ENCODE measurements around the gene OTOA.
"Not testable (repeated sequence)": the region's sequence is repeated elsewhere in the genome, so short reads cannot be mapped to it uniquely, and the experiment has no call there.

OTOA gene

DNA sequence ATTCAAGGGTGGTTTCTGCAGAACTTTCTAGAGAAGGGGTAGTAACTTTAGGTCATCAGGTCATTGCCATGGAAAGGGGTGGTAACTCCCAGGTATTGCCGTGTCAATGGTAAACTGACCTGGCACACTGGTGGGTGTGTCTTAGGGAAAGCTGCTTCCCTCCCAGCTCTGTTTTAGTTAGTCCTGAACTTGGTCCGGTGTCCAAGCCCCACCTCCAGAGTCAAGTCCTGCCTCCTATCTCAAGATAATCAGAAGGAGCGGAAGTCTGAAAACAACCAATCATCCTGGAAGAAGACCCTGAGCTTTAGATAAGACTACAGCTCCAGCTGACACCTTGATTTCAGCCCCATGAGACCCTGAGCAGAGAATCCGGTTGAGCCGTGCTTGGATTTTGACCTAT is 105.0 kb downstream of the OTOA start:
- H3K27me3 ChIP-seq (replicated peaks in 2 of 5; ENCODE audit: control insufficient read depth in 4 of 5, insufficient read depth in 5 of 5, low read length in 4 of 5); H3K4me3 ChIP-seq (ENCODE audit: control insufficient read depth in 1 of 7, extremely low read depth in 1 of 7, insufficient read depth in 4 of 7, low read depth in 2 of 7, low read length in 6 of 7); CTCF ChIA-PET; H3K27ac ChIP-seq (ENCODE audit: insufficient read depth in 1 of 2, low read depth in 1 of 2, low read length in 2 of 2, poor library complexity in 1 of 2, severe bottlenecking in 2 of 2); H3K36me3 ChIP-seq (ENCODE audit: control insufficient read depth in 4 of 4, insufficient read depth in 4 of 4, low read length in 3 of 4); H3K9me3 ChIP-seq (ENCODE audit: control extremely low read depth in 1 of 5, control insufficient read depth in 4 of 5, insufficient read depth in 2 of 5, low read depth in 1 of 5, low read length in 4 of 5); H3K4me1 ChIP-seq (ENCODE audit: control extremely low read depth in 1 of 4, control insufficient read depth in 4 of 4, insufficient read depth in 4 of 4, low read length in 3 of 4); DNase-seq; POLR2A ChIA-PET: not testable (repeated sequence)
- no CpG with 5 or more reads among the region's 5 CpGs for WGBS (ENCODE audit: insufficient coverage)

DNA sequence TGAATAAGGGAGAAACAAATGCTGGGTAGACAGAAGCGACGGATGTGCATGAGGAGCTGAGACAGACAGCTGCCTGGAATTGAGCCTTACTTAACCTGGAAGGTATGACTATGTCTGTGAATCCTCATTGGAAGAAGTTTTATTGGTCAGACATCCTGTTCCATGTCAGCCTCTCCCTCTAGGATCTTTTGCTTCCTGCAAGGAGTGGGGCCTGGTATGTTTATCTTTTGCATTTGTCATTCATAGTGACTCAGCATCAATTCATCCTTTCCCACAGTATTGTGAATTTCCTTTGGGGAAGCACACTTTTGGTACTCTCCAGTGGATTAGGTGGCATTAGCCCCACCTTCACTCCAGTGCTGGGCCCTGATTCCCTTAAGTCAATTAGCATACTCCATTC is 105.5 kb downstream of the OTOA start:
- DNase-seq; H3K4me1 ChIP-seq (ENCODE audit: control extremely low read depth in 1 of 4, control insufficient read depth in 4 of 4, insufficient read depth in 4 of 4, low read length in 3 of 4); POLR2A ChIA-PET; H3K4me3 ChIP-seq (ENCODE audit: control insufficient read depth in 1 of 7, extremely low read depth in 1 of 7, insufficient read depth in 4 of 7, low read depth in 2 of 7, low read length in 6 of 7); H3K9me3 ChIP-seq (ENCODE audit: control extremely low read depth in 1 of 5, control insufficient read depth in 4 of 5, insufficient read depth in 2 of 5, low read depth in 1 of 5, low read length in 4 of 5); H3K27me3 ChIP-seq (replicated peaks in 2 of 5; ENCODE audit: control insufficient read depth in 4 of 5, insufficient read depth in 5 of 5, low read length in 4 of 5); CTCF ChIA-PET; H3K36me3 ChIP-seq (ENCODE audit: control insufficient read depth in 4 of 4, insufficient read depth in 4 of 4, low read length in 3 of 4); H3K27ac ChIP-seq (ENCODE audit: insufficient read depth in 1 of 2, low read depth in 1 of 2, low read length in 2 of 2, poor library complexity in 1 of 2, severe bottlenecking in 2 of 2): not testable (repeated sequence)
- 100% methylated on average over 2 of the region's 2 CpGs for WGBS (ENCODE audit: insufficient coverage)

GRCh38 chr16:21770584-21770983 is 106.8 kb downstream of the OTOA start:
- POLR2A ChIA-PET; H3K4me3 ChIP-seq (ENCODE audit: control insufficient read depth in 1 of 7, extremely low read depth in 1 of 7, insufficient read depth in 4 of 7, low read depth in 2 of 7, low read length in 6 of 7); DNase-seq; H3K27ac ChIP-seq (ENCODE audit: insufficient read depth in 1 of 2, low read depth in 1 of 2, low read length in 2 of 2, poor library complexity in 1 of 2, severe bottlenecking in 2 of 2); H3K36me3 ChIP-seq (ENCODE audit: control insufficient read depth in 4 of 4, insufficient read depth in 4 of 4, low read length in 3 of 4); H3K9me3 ChIP-seq (ENCODE audit: control extremely low read depth in 1 of 5, control insufficient read depth in 4 of 5, insufficient read depth in 2 of 5, low read depth in 1 of 5, low read length in 4 of 5); H3K27me3 ChIP-seq (replicated peaks in 2 of 5; ENCODE audit: control insufficient read depth in 4 of 5, insufficient read depth in 5 of 5, low read length in 4 of 5); CTCF ChIA-PET; H3K4me1 ChIP-seq (ENCODE audit: control extremely low read depth in 1 of 4, control insufficient read depth in 4 of 4, insufficient read depth in 4 of 4, low read length in 3 of 4): not testable (repeated sequence)
- no CpG with 5 or more reads among the region's 5 CpGs for WGBS (ENCODE audit: insufficient coverage)

GRCh38 chr16:21772547-21773206 is 108.9 kb downstream of the OTOA start:
- H3K27ac ChIP-seq (ENCODE audit: insufficient read depth in 1 of 2, low read depth in 1 of 2, low read length in 2 of 2, poor library complexity in 1 of 2, severe bottlenecking in 2 of 2); H3K4me1 ChIP-seq (ENCODE audit: control extremely low read depth in 1 of 4, control insufficient read depth in 4 of 4, insufficient read depth in 4 of 4, low read length in 3 of 4); H3K9me3 ChIP-seq (ENCODE audit: control extremely low read depth in 1 of 5, control insufficient read depth in 4 of 5, insufficient read depth in 2 of 5, low read depth in 1 of 5, low read length in 4 of 5); CTCF ChIA-PET; DNase-seq; H3K4me3 ChIP-seq (ENCODE audit: control insufficient read depth in 1 of 7, extremely low read depth in 1 of 7, insufficient read depth in 4 of 7, low read depth in 2 of 7, low read length in 6 of 7); POLR2A ChIA-PET; H3K36me3 ChIP-seq (ENCODE audit: control insufficient read depth in 4 of 4, insufficient read depth in 4 of 4, low read length in 3 of 4); H3K27me3 ChIP-seq (replicated peaks in 2 of 5; ENCODE audit: control insufficient read depth in 4 of 5, insufficient read depth in 5 of 5, low read length in 4 of 5): not testable (repeated sequence)
- 100% methylated on average over 3 of the region's 9 CpGs for WGBS (ENCODE audit: insufficient coverage)

DNA sequence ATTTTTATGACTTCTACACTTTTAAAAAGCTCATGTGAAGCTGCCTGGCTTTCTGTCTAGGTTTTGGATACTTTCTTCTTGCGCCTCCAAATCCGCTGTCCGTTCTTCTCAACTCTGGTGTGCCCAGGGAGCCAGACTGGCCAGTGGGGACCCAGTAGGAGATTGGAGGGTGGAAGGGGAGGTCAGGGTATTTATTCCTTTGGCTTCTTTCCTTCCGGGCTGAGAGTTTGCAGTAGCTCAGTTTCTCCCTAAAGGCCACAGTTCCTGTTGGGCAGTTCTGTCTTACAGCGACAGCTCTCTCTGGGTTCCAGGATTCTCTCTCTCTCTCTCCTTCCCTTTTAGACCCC is 109.4 kb downstream of the OTOA start:
- H3K4me3 ChIP-seq (ENCODE audit: control insufficient read depth in 1 of 7, extremely low read depth in 1 of 7, insufficient read depth in 4 of 7, low read depth in 2 of 7, low read length in 6 of 7); POLR2A ChIA-PET; CTCF ChIA-PET; H3K27me3 ChIP-seq (replicated peaks in 2 of 5; ENCODE audit: control insufficient read depth in 4 of 5, insufficient read depth in 5 of 5, low read length in 4 of 5); H3K4me1 ChIP-seq (ENCODE audit: control extremely low read depth in 1 of 4, control insufficient read depth in 4 of 4, insufficient read depth in 4 of 4, low read length in 3 of 4); DNase-seq; H3K27ac ChIP-seq (ENCODE audit: insufficient read depth in 1 of 2, low read depth in 1 of 2, low read length in 2 of 2, poor library complexity in 1 of 2, severe bottlenecking in 2 of 2); H3K36me3 ChIP-seq (ENCODE audit: control insufficient read depth in 4 of 4, insufficient read depth in 4 of 4, low read length in 3 of 4); H3K9me3 ChIP-seq (ENCODE audit: control extremely low read depth in 1 of 5, control insufficient read depth in 4 of 5, insufficient read depth in 2 of 5, low read depth in 1 of 5, low read length in 4 of 5): not testable (repeated sequence)
- 100% methylated on average over 3 of the region's 5 CpGs for WGBS (ENCODE audit: insufficient coverage)

DNA sequence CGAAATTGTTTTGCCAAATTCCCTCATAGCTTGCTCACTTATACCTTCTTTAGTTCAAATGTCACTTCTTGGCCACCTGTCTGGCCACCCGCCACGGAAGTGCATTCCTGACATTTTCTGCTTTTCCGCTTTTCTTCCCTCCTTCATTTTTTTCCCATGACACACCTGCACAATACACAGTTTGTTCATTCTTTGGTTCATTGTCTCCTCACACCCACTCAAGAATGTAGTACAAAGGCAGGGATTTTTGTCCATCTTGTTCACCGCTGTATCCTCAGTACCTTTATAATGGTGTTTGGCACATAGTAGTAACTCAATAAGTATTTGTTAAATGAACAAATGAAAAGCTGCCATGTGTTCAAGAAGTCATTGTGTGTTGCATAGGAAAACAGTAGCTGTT is 116.8 kb downstream of the OTOA start:
- H3K27me3 ChIP-seq (replicated peaks in 2 of 5; ENCODE audit: control insufficient read depth in 4 of 5, insufficient read depth in 5 of 5, low read length in 4 of 5); CTCF ChIA-PET; DNase-seq; H3K27ac ChIP-seq (ENCODE audit: insufficient read depth in 1 of 2, low read depth in 1 of 2, low read length in 2 of 2, poor library complexity in 1 of 2, severe bottlenecking in 2 of 2); H3K4me1 ChIP-seq (ENCODE audit: control extremely low read depth in 1 of 4, control insufficient read depth in 4 of 4, insufficient read depth in 4 of 4, low read length in 3 of 4); POLR2A ChIA-PET; H3K4me3 ChIP-seq (ENCODE audit: control insufficient read depth in 1 of 7, extremely low read depth in 1 of 7, insufficient read depth in 4 of 7, low read depth in 2 of 7, low read length in 6 of 7); H3K9me3 ChIP-seq (ENCODE audit: control extremely low read depth in 1 of 5, control insufficient read depth in 4 of 5, insufficient read depth in 2 of 5, low read depth in 1 of 5, low read length in 4 of 5); H3K36me3 ChIP-seq (ENCODE audit: control insufficient read depth in 4 of 4, insufficient read depth in 4 of 4, low read length in 3 of 4): not testable (repeated sequence)
- no CpG with 5 or more reads among the region's 5 CpGs for WGBS (ENCODE audit: insufficient coverage)

- H3K36me3 ChIP-seq (ENCODE audit: control insufficient read depth in 4 of 4, insufficient read depth in 4 of 4, low read length in 3 of 4); H3K4me1 ChIP-seq (ENCODE audit: control extremely low read depth in 1 of 4, control insufficient read depth in 4 of 4, insufficient read depth in 4 of 4, low read length in 3 of 4); H3K9me3 ChIP-seq (ENCODE audit: control extremely low read depth in 1 of 5, control insufficient read depth in 4 of 5, insufficient read depth in 2 of 5, low read depth in 1 of 5, low read length in 4 of 5); H3K27me3 ChIP-seq (replicated peaks in 2 of 5; ENCODE audit: control insufficient read depth in 4 of 5, insufficient read depth in 5 of 5, low read length in 4 of 5); POLR2A ChIA-PET; CTCF ChIA-PET; H3K4me3 ChIP-seq (ENCODE audit: control insufficient read depth in 1 of 7, extremely low read depth in 1 of 7, insufficient read depth in 4 of 7, low read depth in 2 of 7, low read length in 6 of 7); DNase-seq; H3K27ac ChIP-seq (ENCODE audit: insufficient read depth in 1 of 2, low read depth in 1 of 2, low read length in 2 of 2, poor library complexity in 1 of 2, severe bottlenecking in 2 of 2): not testable (repeated sequence)
- no CpG with 5 or more reads among the region's 1 CpG for WGBS (ENCODE audit: insufficient coverage)
Measured at GRCh38 chr16:21790506-21790905, 126.7 kb downstream of the OTOA start.

Data from common myeloid progenitor, CD34-positive (primary cell).